B cell (primary cell): ENCODE measurements around the gene EXOC4. TPM values are rescaled to one million over a fixed set of nuclear protein-coding genes. Genes with fewer than 3 reads are reported as not detected.

ENCODE experiments used
- ATAC-seq: fragments of 200-7000 bp; cut with Tn5 transposase; one replicate; pipeline ENCODE4 v1.10.0; 2021; ENCODE audit warnings: low read depth, mild to moderate bottlenecking, moderate number of reproducible peaks, moderate library complexity
- CTCF ChIA-PET: fragments of 350-600 bp; sonication (Branson Sonifier 250); formaldehyde crosslinking; loops from one replicate; lab custom pipeline; 2021; ENCODE audit warnings: antibody characterized with exemption, inconsistent platforms; lab: Charles Lee
- POLR2A ChIA-PET: fragments of 350-600 bp; sonication (Branson Sonifier 250); formaldehyde crosslinking; loops from one replicate; lab custom pipeline; 2021; ENCODE audit warnings: antibody characterized with exemption; lab: Charles Lee
- DNase-seq: peaks from one replicate; pipeline ENCODE4 v3.0.0; 2013
- H2AFZ ChIP-seq: 2 replicates; pipeline ENCODE4 v1.6.1; 2012; ENCODE audit warnings: mild to moderate bottlenecking, low read depth, low read length; ENCODE audit not compliant: insufficient read depth, poor library complexity, severe bottlenecking
- H3K27ac ChIP-seq, 2 donors: 1 replicate in 1 of 2; 2 replicates in 1 of 2; pipeline ENCODE4 v1.5.1; 2012 to 2013; ENCODE audit warnings: low read length in 2 of 2, mild to moderate bottlenecking in 2 of 2, moderate library complexity in 1 of 2
- H3K27me3 ChIP-seq, 4 experiments: fragments of 200-600 bp in 1 of 4; sonication (generic) in 1 of 4; replicated peaks in 1 of 4; 1 replicate in 2 of 4; 2 replicates in 2 of 4; pipeline versions ENCODE4 v1.6.1 to v1.7.0; 2013 to 2016; ENCODE audit warnings: low read length in 3 of 4, mild to moderate bottlenecking in 2 of 4, mixed read lengths in 1 of 4, moderate library complexity in 1 of 4; ENCODE audit not compliant: insufficient read depth in 4 of 4, control insufficient read depth in 3 of 4; ENCODE audit errors: control extremely low read depth in 1 of 4
- H3K36me3 ChIP-seq, 2 experiments: replicated peaks in 1 of 2; 1 replicate in 1 of 2; 2 replicates in 1 of 2; pipeline versions ENCODE4 v1.6.1 to v1.7.1; 2013; ENCODE audit warnings: low read length in 1 of 2; ENCODE audit not compliant: insufficient read depth in 2 of 2, control insufficient read depth in 1 of 2; ENCODE audit errors: control extremely low read depth in 1 of 2, extremely low read depth in 1 of 2
- H3K4me1 ChIP-seq, 2 donors: fragments of 200-600 bp in 1 of 2; sonication (generic) in 1 of 2; 1 replicate in 1 of 2; 2 replicates in 1 of 2; pipeline versions ENCODE4 v1.5.1 to v1.6.1; 2013 to 2017; ENCODE audit warnings: low read length in 2 of 2; ENCODE audit not compliant: control insufficient read depth in 2 of 2, insufficient read depth in 2 of 2
- H3K4me2 ChIP-seq: replicated peaks from 2 replicates; pipeline ENCODE3; 2012; ENCODE audit warnings: mild to moderate bottlenecking, low read depth, low read length; ENCODE audit not compliant: poor library complexity, severe bottlenecking
- H3K4me3 ChIP-seq, 5 experiments: fragments of 200-600 bp in 1 of 5; sonication (generic) in 1 of 5; 1 replicate in 3 of 5; 2 replicates in 2 of 5; pipeline versions ENCODE4 v1.5.1 to v1.7.0; 2011 to 2016; ENCODE audit warnings: low read length in 4 of 5, mild to moderate bottlenecking in 4 of 5, low read depth in 2 of 5, control low read depth in 1 of 5, moderate library complexity in 1 of 5; ENCODE audit not compliant: insufficient read depth in 1 of 5; ENCODE audit errors: control extremely low read depth in 1 of 5, extremely low read depth in 1 of 5
- H3K79me2 ChIP-seq: fragments of 200-600 bp; sonication (generic); one replicate; pipeline ENCODE4 v1.6.0; 2016; ENCODE audit warnings: low read length; ENCODE audit not compliant: control insufficient read depth, insufficient read depth
- H3K9ac ChIP-seq: fragments of 200-600 bp; sonication (generic); 2 replicates; pipeline ENCODE4 v1.6.1; 2017; ENCODE audit warnings: mild to moderate bottlenecking, low read length, moderate library complexity
- H3K9me3 ChIP-seq, 3 donors: one replicate each; pipeline versions ENCODE4 v1.6.1 to v1.7.1; 2013; ENCODE audit warnings: low read length in 2 of 3; ENCODE audit not compliant: control insufficient read depth in 2 of 3, insufficient read depth in 1 of 3; ENCODE audit errors: control extremely low read depth in 1 of 3
- H4K20me1 ChIP-seq: 2 replicates; pipeline ENCODE4 v1.6.0; 2012; ENCODE audit warnings: mild to moderate bottlenecking, low read length; ENCODE audit not compliant: insufficient read depth, control insufficient read depth, poor library complexity, severe bottlenecking
- H3K27ac Mint-ChIP-seq: one replicate; pipeline ENCODE4 v1.8.0; 2021; ENCODE audit warnings: mixed read lengths
- H3K27me3 Mint-ChIP-seq: one replicate; pipeline ENCODE4 v1.8.0; 2021; ENCODE audit warnings: mixed read lengths
- H3K4me1 Mint-ChIP-seq: one replicate; pipeline ENCODE4 v1.8.0; 2021; ENCODE audit warnings: mixed read lengths
- H3K4me3 Mint-ChIP-seq: one replicate; pipeline ENCODE4 v1.8.0; 2021; ENCODE audit warnings: mixed read lengths
- H3K9me3 Mint-ChIP-seq: one replicate; pipeline ENCODE4 v1.8.0; 2022; ENCODE audit warnings: mixed read lengths; ENCODE audit not compliant: insufficient read depth
- CTCF ChIP-seq: fragments of 200-600 bp; IDR thresholded peaks from one replicate; pipeline ENCODE4 v1.8.0; 2022; ENCODE audit warnings: antibody characterized with exemption, mild to moderate bottlenecking
- EZH2 ChIP-seq: IDR thresholded peaks from 2 replicates; pipeline ENCODE4 v1.6.1; 2012; ENCODE audit warnings: borderline replicate concordance, low read depth, mild to moderate bottlenecking, moderate library complexity, low read length; ENCODE audit not compliant: insufficient read depth, poor library complexity, severe bottlenecking
- WGBS: methylation state at CpG from one replicate; pipeline ENCODE4 v1.1.5; 2013; ENCODE audit warnings: missing lambda C conversion rate; ENCODE audit not compliant: insufficient coverage; 5-methylcytosine and 5-hydroxymethylcytosine counted together
- intact Hi-C: fragments of 100-400 bp; cut with micrococcal nuclease; formaldehyde crosslinking; loops from one replicate; pipeline ENCODE4 v1.10.0; 2022
- polyA plus RNA-seq: library from polyadenylated mRNA; depleted of rRNA; stranded (reverse); fragments of >200 nt; gene quantifications from 2 replicates; pipeline ENCODE4 v1.2.3, GENCODE V29; 2012
- total RNA-seq, 2 donors: library from RNA; stranded (reverse); fragments of 120-200 nt in 1 of 2; gene quantifications; 1 replicate in 1 of 2; 2 replicates in 1 of 2; pipeline versions ENCODE4 v1.2.3 to v1.2.4, GENCODE V29; 2013 to 2022

EXOC4 gene
- total and polyA plus RNA-seq, 2 donors (not counting 1 experiment from before 2014, with no cell fraction given): 16.7 to 135 TPM

DNA sequence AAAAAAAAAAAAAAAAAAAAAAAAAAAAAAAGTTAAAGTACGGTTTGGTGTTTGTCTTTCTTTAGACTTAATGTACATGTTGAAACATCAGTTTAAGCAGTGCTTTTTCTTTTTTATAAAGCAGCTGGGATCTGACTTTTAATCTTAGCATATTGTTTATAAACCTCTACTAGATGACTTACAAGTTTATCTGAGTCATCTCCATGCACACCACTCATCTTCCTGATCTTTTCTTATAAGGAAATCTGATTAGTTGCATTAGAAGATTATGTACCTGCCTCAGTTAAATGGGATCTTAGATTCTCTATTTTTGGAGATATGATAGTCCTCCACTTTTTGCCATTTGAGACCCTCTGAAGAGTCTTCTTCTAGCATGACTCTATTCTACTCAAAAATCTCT, 482.3 kb downstream of the EXOC4 start:
- H3K27me3 ChIP-seq: no peaks in the 10 kb centered on the region
- no peak overlapping the region for H3K4me3 ChIP-seq
- Mint-ChIP-seq H3K9me3 (no peaks in the 10 kb centered on the region), H3K4me3 (no peak overlapping the region), H3K4me1 (no peaks in the 10 kb centered on the region), H3K27me3 (no peaks in the 10 kb centered on the region), H3K27ac (no peak overlapping the region)
- H3K79me2 ChIP-seq: no peaks in the 10 kb centered on the region
- CTCF ChIA-PET: no interaction called here
- H3K9me3 ChIP-seq: no peaks in the 10 kb centered on the region
- POLR2A ChIA-PET: no interaction called here
- no peak overlapping the region for H3K9ac ChIP-seq
- H3K27ac ChIP-seq: no peak overlapping the region
- ATAC-seq (no peak), DNase-seq (no peak)
- intact Hi-C loops: no loop called here
- WGBS: no CpG with 5 or more reads among the region's 1 CpG
- no peak overlapping the region for H3K4me2 ChIP-seq
- peaks cover 0 to 4% of the 10 kb centered on the region in 2 experiments for H3K36me3 ChIP-seq
- H3K4me1 ChIP-seq: no peaks in the 10 kb centered on the region
- TF ChIP-seq CTCF (no peak), EZH2 (no peak)
- H4K20me1 ChIP-seq: no peaks in the 10 kb centered on the region
- no peak overlapping the region for H2AFZ ChIP-seq

GRCh38 chr7:133739817-133740216, 486.9 kb downstream of the EXOC4 start:
- Mint-ChIP-seq H3K27ac (no peak overlapping the region), H3K27me3 (no peaks in the 10 kb centered on the region), H3K9me3 (no peaks in the 10 kb centered on the region), H3K4me1 (peaks cover 1% of the 10 kb centered on the region), H3K4me3 (no peak overlapping the region)
- TF ChIP-seq EZH2: no peak
- TF ChIP-seq CTCF: no peak
- intact Hi-C loops: no loop called here
- ChIA-PET POLR2A (no interaction called here), CTCF (no interaction called here)
- no peaks in the 10 kb centered on the region for H3K4me1 ChIP-seq
- WGBS: no CpG with 5 or more reads among the region's 1 CpG
- no peak overlapping the region for H3K4me3 ChIP-seq
- no peak overlapping the region for H3K27ac ChIP-seq
- H3K9me3 ChIP-seq: no peaks in the 10 kb centered on the region
- no peak overlapping the region for H3K9ac ChIP-seq
- no peak overlapping the region for H2AFZ ChIP-seq
- no peaks in the 10 kb centered on the region for H3K36me3 ChIP-seq
- DNase-seq (no peak), ATAC-seq (no peak)
- H3K79me2 ChIP-seq: no peaks in the 10 kb centered on the region
- no peaks in the 10 kb centered on the region for H3K27me3 ChIP-seq
- no peaks in the 10 kb centered on the region for H4K20me1 ChIP-seq
- H3K4me2 ChIP-seq: no peak overlapping the region
